ENCODE measurements around the gene SCARF2.

Gene SCARF2

DNA sequence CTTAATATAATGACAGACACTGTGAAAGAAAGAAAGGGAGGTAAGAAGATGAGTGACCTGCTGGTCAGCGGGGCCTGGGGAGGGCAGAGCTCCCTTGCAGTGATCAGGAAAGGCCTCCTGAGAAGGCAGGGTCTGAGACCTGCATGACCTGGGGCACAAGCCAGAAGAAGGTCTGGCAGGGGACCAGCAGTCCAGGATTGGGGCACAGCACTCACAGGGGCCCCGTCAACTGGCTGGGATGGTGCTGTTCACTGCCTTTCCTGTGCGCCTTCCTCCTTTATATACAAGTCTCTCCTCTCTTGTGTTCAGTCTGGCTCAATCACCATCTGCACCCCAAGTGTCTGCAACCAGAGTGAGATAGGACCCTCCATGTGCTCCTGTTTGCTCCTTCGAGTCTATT is 22.2 kb upstream of the SCARF2 start:
- peaks cover 32% of the 10 kb centered on the region for H3K4me1 ChIP-seq (ENCODE audit: control insufficient read depth, low read length)
- TF ChIP-seq CTCF (IDR thresholded peaks at IDR 0.05; ENCODE audit: low read depth, low read length, poor library complexity, severe bottlenecking) (no peak), EZH2phosphoT487 (IDR thresholded peaks at IDR 0.05; ENCODE audit: borderline replicate concordance, low read length) (no peak)
- H3K27ac ChIP-seq (ENCODE audit: low read depth, low read length), result no peak overlapping the region
- no peak overlapping the region for H3K4me2 ChIP-seq (ENCODE audit: low read length)
- no peaks in the 10 kb centered on the region for H3F3A ChIP-seq (ENCODE audit: control insufficient read depth, insufficient read depth)
- peaks cover 5% of the 10 kb centered on the region; the same call in 1 of the 2 replicates for H3K36me3 ChIP-seq (ENCODE audit: control insufficient read depth, low read length)
- H3K27me3 ChIP-seq (ENCODE audit: control insufficient read depth, low read length), result no peaks in the 10 kb centered on the region
- no peak overlapping the region for H3K4me3 ChIP-seq (ENCODE audit: low read length)
- no peaks in the 10 kb centered on the region for H3K79me2 ChIP-seq (ENCODE audit: control insufficient read depth, low read length)
- H4K20me1 ChIP-seq (ENCODE audit: control insufficient read depth, insufficient read depth, low read depth, low read length), result no peaks in the 10 kb centered on the region
- no peaks in the 10 kb centered on the region for H3K9me3 ChIP-seq (ENCODE audit: control insufficient read depth, insufficient read depth, low read length)
- no peaks in the 10 kb centered on the region for H3K9me2 ChIP-seq (replicated peaks; ENCODE audit: control insufficient read depth, low read length)

DNA sequence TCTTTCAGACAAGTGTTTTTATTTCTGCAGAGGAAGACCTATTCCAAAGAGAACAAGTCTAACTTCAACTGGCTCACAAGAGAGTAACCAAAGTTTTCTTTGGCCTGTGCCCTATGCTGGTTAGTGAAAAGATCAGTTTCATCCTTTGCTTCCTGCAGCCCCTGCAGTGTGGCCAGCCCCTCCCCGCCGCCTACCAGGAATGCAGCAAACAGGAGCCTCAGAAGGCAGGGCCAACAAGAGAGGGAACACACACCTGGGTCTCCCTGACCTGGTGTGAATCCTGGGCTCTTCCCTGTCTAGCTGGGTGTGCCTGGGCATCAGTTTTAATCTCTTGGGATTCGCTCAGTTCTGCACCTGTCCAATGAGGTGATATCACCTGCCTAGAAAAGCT is 21.5 kb upstream of the SCARF2 start:
- TF ChIP-seq CTCF (IDR thresholded peaks at IDR 0.05; ENCODE audit: low read depth, low read length, poor library complexity, severe bottlenecking), result no peak
- no peak for TF ChIP-seq EZH2phosphoT487 (IDR thresholded peaks at IDR 0.05; ENCODE audit: borderline replicate concordance, low read length)
- H4K20me1 ChIP-seq (ENCODE audit: control insufficient read depth, insufficient read depth, low read depth, low read length), result no peaks in the 10 kb centered on the region
- H3K36me3 ChIP-seq (ENCODE audit: control insufficient read depth, low read length), result no peaks in the 10 kb centered on the region; the same call in 1 of the 2 replicates
- H3K4me3 ChIP-seq (ENCODE audit: low read length), result no peak overlapping the region
- no peak overlapping the region for H3K27ac ChIP-seq (ENCODE audit: low read depth, low read length)
- no peaks in the 10 kb centered on the region for H3F3A ChIP-seq (ENCODE audit: control insufficient read depth, insufficient read depth)
- no peaks in the 10 kb centered on the region for H3K9me2 ChIP-seq (replicated peaks; ENCODE audit: control insufficient read depth, low read length)
- no peak overlapping the region for H3K4me2 ChIP-seq (ENCODE audit: low read length)
- peaks cover 25% of the 10 kb centered on the region for H3K4me1 ChIP-seq (ENCODE audit: control insufficient read depth, low read length)
- no peaks in the 10 kb centered on the region for H3K9me3 ChIP-seq (ENCODE audit: control insufficient read depth, insufficient read depth, low read length)
- no peaks in the 10 kb centered on the region for H3K79me2 ChIP-seq (ENCODE audit: control insufficient read depth, low read length)
- H3K27me3 ChIP-seq (ENCODE audit: control insufficient read depth, low read length), result no peaks in the 10 kb centered on the region

- no peaks in the 10 kb centered on the region for H4K20me1 ChIP-seq (ENCODE audit: control insufficient read depth, insufficient read depth, low read depth, low read length)
- H3K9me2 ChIP-seq (replicated peaks; ENCODE audit: control insufficient read depth, low read length), result no peaks in the 10 kb centered on the region
- no peaks in the 10 kb centered on the region for H3K27me3 ChIP-seq (ENCODE audit: control insufficient read depth, low read length)
- no peaks in the 10 kb centered on the region for H3K79me2 ChIP-seq (ENCODE audit: control insufficient read depth, low read length)
- TF ChIP-seq CTCF (IDR thresholded peaks at IDR 0.05; ENCODE audit: low read depth, low read length, poor library complexity, severe bottlenecking), result no peak
- TF ChIP-seq EZH2phosphoT487 (IDR thresholded peaks at IDR 0.05; ENCODE audit: borderline replicate concordance, low read length), result no peak
- H3K4me3 ChIP-seq (ENCODE audit: low read length), result no peak overlapping the region
- no peaks in the 10 kb centered on the region for H3F3A ChIP-seq (ENCODE audit: control insufficient read depth, insufficient read depth)
- no peaks in the 10 kb centered on the region; the same call in 1 of the 2 replicates for H3K36me3 ChIP-seq (ENCODE audit: control insufficient read depth, low read length)
- H3K27ac ChIP-seq (ENCODE audit: low read depth, low read length), result no peak overlapping the region
- no peak overlapping the region for H3K4me2 ChIP-seq (ENCODE audit: low read length)
- H3K9me3 ChIP-seq (ENCODE audit: control insufficient read depth, insufficient read depth, low read length), result no peaks in the 10 kb centered on the region
- peaks cover 20% of the 10 kb centered on the region for H3K4me1 ChIP-seq (ENCODE audit: control insufficient read depth, low read length)
These were observed 21.0 kb upstream of the SCARF2 start for GRCh38 chr22:20458530-20459151.
